M059J (cell line): Measurements from ENCODE around the gene ENTPD3. TPM values are rescaled to one million over a fixed set of nuclear protein-coding genes. Genes with fewer than 3 reads are reported as not detected.

Source experiments
- DNase-seq: peaks from one replicate; pipeline ENCODE4 v3.0.0-alpha.2; 2012; ENCODE audit warnings: low read depth
- total RNA-seq: library from RNA; depleted of rRNA; stranded (reverse); fragments of >200 nt; shearing (Covaris generic); gene quantifications from 2 replicates; pipeline ENCODE4 v1.2.3, GENCODE V29; 2014

ENTPD3 gene
- total RNA-seq, 1 experiment from 2014 or later: not detected

GRCh38 chr3:40404591-40405198 is 17.7 kb downstream of the ENTPD3 start:
- peak; percentile 5 for DNase-seq

- DNase-seq: no peak
Measured at GRCh38 chr3:40407007-40407406, 20.0 kb downstream of the ENTPD3 start.

- no peak for DNase-seq
Measured at GRCh38 chr3:40407611-40408010, 20.6 kb downstream of the ENTPD3 start.

GRCh38 chr3:40414270-40414669 is 27.3 kb downstream of the ENTPD3 start:
- no peak for DNase-seq

- no peak for DNase-seq
Measured at GRCh38 chr3:40417845-40418543, 31.0 kb downstream of the ENTPD3 start.

- no peak for DNase-seq
Measured at GRCh38 chr3:40422861-40423260, 35.9 kb downstream of the ENTPD3 start.

GRCh38 chr3:40427045-40427669 is 40.2 kb downstream of the ENTPD3 start:
- DNase-seq: no peak

- DNase-seq: peak; percentile 5
Measured at GRCh38 chr3:40432793-40433192, 45.8 kb downstream of the ENTPD3 start.

- DNase-seq: no peak
Measured at GRCh38 chr3:40437889-40438288, 50.9 kb downstream of the ENTPD3 start.

- no peak for DNase-seq
Measured at GRCh38 chr3:40445062-40445461, 58.1 kb downstream of the ENTPD3 start.

GRCh38 chr3:40445880-40446279 is 58.9 kb downstream of the ENTPD3 start:
- DNase-seq: no peak

- no peak for DNase-seq
Measured at GRCh38 chr3:40450438-40450837, 63.5 kb downstream of the ENTPD3 start.

GRCh38 chr3:40451551-40451950 is 64.6 kb downstream of the ENTPD3 start:
- DNase-seq: no peak

- no peak for DNase-seq
Measured at GRCh38 chr3:40452057-40452456, 65.1 kb downstream of the ENTPD3 start.

GRCh38 chr3:40452562-40452875 is 65.5 kb downstream of the ENTPD3 start:
- DNase-seq: no peak

GRCh38 chr3:40452876-40453730 is 66.1 kb downstream of the ENTPD3 start:
- peak; percentile 97 for DNase-seq

GRCh38 chr3:40453933-40454332 is 66.9 kb downstream of the ENTPD3 start:
- no peak for DNase-seq

GRCh38 chr3:40455328-40455727 is 68.3 kb downstream of the ENTPD3 start:
- no peak for DNase-seq

GRCh38 chr3:40456279-40456939 is 69.4 kb downstream of the ENTPD3 start:
- no peak for DNase-seq

- peak; percentile 92 for DNase-seq
Measured at GRCh38 chr3:40456940-40457823, 70.2 kb downstream of the ENTPD3 start, which contains the start of gene RPL14. RPL14 (plus strand) TSS chr3:40457339; CDS start chr3:40457472, 133 bp downstream.

GRCh38 chr3:40458473-40458872 is 71.5 kb downstream of the ENTPD3 start:
- DNase-seq: no peak
